Stomach (tissue), 4 donors: Measurements from ENCODE around the gene KLK13.

Experiments
- EP300 ChIP-seq: sonication (generic); formaldehyde crosslinking; IDR thresholded peaks from one replicate; pipeline ENCODE4 v1.6.1; 2017; ENCODE audit warnings: antibody characterized with exemption
- POLR2A ChIP-seq, 4 donors: fragments of 450-650 bp; IDR thresholded peaks; one replicate each; pipeline ENCODE4 v1.6.1; 2016; ENCODE audit warnings: antibody characterized with exemption in 4 of 4, control low read depth in 2 of 4, mild to moderate bottlenecking in 1 of 4, moderate library complexity in 1 of 4
- TF ChIP-seq, protein P1 (sequence below), 7 experiments: fragments of 450-650 bp in 4 of 7; fragments of 200-600 bp in 3 of 7; sonication (generic) in 3 of 7; IDR thresholded peaks; one replicate each; pipeline ENCODE4 v1.5.1; 2016 to 2019; ENCODE audit warnings: antibody characterized with exemption in 7 of 7, control low read depth in 2 of 7, mild to moderate bottlenecking in 1 of 7

DNA sequence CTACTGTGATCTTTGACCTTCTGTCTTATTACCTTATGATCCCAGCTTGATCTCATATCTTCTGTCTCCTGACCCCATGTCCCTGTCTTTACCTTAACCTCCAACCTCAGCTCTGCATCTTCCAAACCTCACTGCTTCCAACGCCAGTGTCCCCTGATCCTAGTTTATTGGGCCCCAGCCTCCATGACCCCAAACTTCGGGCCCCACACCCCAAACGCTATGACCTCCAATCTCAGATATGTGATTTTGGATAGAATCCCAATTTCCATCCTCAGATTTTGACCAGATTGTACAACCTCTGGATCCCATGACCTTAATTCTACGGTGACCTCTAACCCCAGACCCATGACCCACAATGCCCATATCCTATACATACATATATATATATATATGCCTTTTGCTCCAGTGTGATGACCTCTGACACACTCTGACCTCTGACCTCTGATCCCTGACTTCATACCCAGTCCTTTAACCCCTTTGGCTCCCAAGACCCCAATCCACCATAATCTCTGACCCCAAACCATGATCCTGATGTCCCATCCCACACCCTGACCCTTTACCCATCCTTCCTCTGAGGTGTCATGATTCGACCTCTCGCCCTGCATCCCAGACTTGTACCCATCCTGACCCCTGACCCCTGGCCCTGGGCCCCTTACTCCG lies 33.5 kb downstream of the KLK13 start:
- TF ChIP-seq, protein P1, sequence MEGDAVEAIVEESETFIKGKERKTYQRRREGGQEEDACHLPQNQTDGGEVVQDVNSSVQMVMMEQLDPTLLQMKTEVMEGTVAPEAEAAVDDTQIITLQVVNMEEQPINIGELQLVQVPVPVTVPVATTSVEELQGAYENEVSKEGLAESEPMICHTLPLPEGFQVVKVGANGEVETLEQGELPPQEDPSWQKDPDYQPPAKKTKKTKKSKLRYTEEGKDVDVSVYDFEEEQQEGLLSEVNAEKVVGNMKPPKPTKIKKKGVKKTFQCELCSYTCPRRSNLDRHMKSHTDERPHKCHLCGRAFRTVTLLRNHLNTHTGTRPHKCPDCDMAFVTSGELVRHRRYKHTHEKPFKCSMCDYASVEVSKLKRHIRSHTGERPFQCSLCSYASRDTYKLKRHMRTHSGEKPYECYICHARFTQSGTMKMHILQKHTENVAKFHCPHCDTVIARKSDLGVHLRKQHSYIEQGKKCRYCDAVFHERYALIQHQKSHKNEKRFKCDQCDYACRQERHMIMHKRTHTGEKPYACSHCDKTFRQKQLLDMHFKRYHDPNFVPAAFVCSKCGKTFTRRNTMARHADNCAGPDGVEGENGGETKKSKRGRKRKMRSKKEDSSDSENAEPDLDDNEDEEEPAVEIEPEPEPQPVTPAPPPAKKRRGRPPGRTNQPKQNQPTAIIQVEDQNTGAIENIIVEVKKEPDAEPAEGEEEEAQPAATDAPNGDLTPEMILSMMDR (IDR thresholded peaks at IDR 0.05), result no peak
- TF ChIP-seq EP300 (no peak), POLR2A (IDR thresholded peaks at IDR 0.05) (no peak)
